ENCODE measurements around the gene PRRC2B.

DNA sequence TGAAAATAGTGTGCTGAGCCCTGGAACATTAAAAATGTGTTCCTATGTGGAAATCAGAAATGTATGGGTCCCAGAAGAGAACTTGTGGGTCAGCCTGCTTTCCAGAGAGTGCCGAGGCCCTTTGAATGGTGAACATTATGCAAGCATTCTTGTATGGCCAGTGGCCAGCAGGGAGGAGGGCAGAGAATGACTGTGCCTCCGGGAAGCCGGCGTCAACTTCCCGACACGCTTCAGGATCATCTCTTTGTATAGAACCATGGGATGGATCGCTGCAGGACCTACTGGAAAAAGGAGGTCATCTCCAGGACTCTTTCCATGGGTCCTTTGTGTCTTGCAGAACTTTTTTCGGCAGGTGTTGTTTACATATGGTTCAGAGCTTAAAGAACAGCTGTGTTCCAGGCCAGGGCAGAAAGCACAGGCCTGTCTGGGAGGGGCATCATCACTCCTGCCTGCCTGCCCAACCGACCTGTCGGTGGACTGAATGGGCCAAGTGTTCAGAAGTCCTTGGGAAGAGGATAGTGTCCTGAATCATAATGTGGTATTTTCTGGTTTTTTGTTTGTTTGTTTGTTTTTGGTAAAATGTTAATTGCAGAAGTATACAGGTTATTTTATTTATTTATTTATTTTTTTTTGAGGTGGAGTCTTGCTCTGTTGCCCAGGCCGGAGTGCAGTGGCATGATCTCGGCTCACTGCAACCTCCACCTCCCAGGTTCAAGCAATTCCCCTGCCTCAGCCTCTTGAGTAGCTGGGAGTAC lies 9.0 kb downstream of the PRRC2B start:
- TF ChIP-seq, protein P1, sequence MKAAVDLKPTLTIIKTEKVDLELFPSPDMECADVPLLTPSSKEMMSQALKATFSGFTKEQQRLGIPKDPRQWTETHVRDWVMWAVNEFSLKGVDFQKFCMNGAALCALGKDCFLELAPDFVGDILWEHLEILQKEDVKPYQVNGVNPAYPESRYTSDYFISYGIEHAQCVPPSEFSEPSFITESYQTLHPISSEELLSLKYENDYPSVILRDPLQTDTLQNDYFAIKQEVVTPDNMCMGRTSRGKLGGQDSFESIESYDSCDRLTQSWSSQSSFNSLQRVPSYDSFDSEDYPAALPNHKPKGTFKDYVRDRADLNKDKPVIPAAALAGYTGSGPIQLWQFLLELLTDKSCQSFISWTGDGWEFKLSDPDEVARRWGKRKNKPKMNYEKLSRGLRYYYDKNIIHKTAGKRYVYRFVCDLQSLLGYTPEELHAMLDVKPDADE (CRISPR knock-in tag; IDR thresholded peaks at IDR 0.05) = no peak
- TF ChIP-seq KMT2B (CRISPR knock-in tag; IDR thresholded peaks at IDR 0.05) = no peak
- TF ChIP-seq, protein P2, sequence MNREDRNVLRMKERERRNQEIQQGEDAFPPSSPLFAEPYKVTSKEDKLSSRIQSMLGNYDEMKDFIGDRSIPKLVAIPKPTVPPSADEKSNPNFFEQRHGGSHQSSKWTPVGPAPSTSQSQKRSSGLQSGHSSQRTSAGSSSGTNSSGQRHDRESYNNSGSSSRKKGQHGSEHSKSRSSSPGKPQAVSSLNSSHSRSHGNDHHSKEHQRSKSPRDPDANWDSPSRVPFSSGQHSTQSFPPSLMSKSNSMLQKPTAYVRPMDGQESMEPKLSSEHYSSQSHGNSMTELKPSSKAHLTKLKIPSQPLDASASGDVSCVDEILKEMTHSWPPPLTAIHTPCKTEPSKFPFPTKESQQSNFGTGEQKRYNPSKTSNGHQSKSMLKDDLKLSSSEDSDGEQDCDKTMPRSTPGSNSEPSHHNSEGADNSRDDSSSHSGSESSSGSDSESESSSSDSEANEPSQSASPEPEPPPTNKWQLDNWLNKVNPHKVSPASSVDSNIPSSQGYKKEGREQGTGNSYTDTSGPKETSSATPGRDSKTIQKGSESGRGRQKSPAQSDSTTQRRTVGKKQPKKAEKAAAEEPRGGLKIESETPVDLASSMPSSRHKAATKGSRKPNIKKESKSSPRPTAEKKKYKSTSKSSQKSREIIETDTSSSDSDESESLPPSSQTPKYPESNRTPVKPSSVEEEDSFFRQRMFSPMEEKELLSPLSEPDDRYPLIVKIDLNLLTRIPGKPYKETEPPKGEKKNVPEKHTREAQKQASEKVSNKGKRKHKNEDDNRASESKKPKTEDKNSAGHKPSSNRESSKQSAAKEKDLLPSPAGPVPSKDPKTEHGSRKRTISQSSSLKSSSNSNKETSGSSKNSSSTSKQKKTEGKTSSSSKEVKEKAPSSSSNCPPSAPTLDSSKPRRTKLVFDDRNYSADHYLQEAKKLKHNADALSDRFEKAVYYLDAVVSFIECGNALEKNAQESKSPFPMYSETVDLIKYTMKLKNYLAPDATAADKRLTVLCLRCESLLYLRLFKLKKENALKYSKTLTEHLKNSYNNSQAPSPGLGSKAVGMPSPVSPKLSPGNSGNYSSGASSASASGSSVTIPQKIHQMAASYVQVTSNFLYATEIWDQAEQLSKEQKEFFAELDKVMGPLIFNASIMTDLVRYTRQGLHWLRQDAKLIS (CRISPR knock-in tag; IDR thresholded peaks at IDR 0.05) = no peak
